ENCODE results near the gene KIFC1. TPM values are rescaled to one million over a fixed set of nuclear protein-coding genes. Genes with fewer than 3 reads are reported as not detected.

The KIFC1 gene
- total and polyA plus RNA-seq, 9 of the 15 experiments (the other 6 are each of a cell fraction or from before 2014, with no cell fraction given) = 1.3 to 95.2 (median 76.9) TPM

DNA sequence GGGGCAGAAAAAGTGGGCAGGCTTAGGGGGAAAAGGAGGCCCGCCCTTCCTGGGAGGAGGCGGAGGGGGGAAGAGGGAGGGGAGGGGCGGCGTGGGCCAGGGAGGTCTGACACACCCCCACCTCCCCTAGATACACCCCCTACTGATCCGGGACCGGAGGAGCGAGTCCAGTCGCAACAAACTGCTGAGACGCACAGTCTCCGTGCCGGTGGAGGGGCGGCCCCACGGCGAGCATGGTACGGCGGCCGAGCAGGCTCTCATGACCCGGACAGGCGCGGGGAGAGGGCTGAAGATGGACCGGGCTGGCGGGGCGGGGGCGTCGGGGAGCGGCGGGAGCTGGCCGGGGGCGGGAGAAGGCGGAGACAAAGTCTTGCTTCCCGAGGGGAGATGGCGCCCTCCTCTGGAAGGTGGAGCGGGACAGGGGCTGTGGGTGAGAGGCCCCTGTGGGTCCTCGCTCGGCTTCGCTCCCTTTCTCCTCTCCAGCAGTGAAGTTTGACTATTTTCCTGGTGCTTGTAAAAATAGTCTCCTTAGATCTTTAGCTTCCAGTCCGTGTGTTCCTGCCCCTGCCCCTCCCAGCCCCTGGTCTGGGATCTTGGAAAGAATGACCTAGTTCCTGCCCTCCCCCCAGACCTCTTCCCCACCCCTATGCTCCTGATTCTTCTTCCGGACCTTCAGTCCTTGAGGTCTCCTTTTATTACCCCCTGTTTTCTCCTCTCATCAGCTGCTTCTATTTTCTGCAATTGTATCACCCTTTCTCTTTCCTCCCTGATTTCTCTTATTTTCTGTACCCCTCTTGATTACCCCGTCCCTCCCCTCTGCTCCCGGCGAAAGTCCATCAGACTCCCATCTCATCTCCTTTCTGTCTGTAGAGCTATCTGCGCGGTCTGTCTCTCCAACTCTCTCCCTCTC lies 34.3 kb downstream of the KIFC1 start (continued):
- TF ChIP-seq CCAR2 (IDR thresholded peaks at IDR 0.05; ENCODE audit: low read depth, low read length) = no peak
- TF ChIP-seq, protein P1, sequence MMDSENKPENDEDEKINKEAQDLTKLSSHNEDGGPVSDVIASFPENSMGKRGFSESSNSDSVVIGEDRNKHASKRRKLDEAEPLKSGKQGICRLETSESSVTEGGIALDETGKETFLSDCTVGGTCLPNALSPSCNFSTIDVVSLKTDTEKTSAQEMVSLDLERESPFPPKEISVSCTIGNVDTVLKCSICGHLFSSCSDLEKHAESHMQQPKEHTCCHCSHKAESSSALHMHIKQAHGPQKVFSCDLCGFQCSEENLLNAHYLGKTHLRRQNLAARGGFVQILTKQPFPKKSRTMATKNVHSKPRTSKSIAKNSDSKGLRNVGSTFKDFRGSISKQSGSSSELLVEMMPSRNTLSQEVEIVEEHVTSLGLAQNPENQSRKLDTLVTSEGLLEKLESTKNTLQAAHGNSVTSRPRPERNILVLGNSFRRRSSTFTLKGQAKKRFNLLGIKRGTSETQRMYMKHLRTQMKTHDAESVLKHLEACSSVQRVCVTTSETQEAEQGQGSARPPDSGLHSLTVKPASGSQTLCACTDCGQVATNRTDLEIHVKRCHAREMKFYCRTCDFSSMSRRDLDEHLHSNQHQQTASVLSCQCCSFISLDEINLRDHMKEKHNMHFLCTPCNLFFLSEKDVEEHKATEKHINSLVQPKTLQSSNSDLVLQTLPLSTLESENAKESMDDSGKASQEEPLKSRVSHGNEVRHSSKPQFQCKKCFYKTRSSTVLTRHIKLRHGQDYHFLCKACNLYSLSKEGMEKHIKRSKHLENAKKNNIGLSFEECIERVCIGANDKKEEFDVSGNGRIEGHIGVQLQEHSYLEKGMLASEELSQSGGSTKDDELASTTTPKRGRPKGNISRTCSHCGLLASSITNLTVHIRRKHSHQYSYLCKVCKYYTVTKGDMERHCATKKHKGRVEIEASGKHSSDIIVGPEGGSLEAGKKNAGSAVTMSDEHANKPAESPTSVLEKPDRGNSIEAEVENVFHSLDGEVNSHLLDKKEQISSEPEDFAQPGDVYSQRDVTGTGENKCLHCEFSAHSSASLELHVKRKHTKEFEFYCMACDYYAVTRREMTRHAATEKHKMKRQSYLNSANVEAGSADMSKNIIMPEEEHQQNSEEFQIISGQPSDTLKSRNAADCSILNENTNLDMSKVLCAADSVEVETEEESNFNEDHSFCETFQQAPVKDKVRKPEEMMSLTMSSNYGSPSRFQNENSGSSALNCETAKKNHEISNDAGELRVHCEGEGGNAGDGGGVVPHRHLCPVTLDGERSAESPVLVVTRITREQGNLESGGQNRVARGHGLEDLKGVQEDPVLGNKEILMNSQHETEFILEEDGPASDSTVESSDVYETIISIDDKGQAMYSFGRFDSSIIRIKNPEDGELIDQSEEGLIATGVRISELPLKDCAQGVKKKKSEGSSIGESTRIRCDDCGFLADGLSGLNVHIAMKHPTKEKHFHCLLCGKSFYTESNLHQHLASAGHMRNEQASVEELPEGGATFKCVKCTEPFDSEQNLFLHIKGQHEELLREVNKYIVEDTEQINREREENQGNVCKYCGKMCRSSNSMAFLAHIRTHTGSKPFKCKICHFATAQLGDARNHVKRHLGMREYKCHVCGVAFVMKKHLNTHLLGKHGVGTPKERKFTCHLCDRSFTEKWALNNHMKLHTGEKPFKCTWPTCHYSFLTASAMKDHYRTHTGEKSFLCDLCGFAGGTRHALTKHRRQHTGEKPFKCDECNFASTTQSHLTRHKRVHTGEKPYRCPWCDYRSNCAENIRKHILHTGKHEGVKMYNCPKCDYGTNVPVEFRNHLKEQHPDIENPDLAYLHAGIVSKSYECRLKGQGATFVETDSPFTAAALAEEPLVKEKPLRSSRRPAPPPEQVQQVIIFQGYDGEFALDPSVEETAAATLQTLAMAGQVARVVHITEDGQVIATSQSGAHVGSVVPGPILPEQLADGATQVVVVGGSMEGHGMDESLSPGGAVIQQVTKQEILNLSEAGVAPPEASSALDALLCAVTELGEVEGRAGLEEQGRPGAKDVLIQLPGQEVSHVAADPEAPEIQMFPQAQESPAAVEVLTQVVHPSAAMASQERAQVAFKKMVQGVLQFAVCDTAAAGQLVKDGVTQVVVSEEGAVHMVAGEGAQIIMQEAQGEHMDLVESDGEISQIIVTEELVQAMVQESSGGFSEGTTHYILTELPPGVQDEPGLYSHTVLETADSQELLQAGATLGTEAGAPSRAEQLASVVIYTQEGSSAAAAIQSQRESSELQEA (IDR thresholded peaks at IDR 0.05; ENCODE audit: low read depth) = peak; percentile 93
- TF ChIP-seq, protein P2, sequence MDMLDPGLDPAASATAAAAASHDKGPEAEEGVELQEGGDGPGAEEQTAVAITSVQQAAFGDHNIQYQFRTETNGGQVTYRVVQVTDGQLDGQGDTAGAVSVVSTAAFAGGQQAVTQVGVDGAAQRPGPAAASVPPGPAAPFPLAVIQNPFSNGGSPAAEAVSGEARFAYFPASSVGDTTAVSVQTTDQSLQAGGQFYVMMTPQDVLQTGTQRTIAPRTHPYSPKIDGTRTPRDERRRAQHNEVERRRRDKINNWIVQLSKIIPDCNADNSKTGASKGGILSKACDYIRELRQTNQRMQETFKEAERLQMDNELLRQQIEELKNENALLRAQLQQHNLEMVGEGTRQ (CRISPR knock-in tag; IDR thresholded peaks at IDR 0.05) = no peak
- peak; percentile 59; the same call in 1 of the 2 replicates for TF ChIP-seq MXI1 (IDR thresholded peaks at IDR 0.05; ENCODE audit: low read depth, low read length)
- 0 out of 2 replicates have a peak, but pooled peaks have one; percentile 6 for TF ChIP-seq PML (IDR thresholded peaks at IDR 0.05; ENCODE audit: low read length)
- no peak for TF ChIP-seq MECOM (CRISPR knock-in tag; IDR thresholded peaks at IDR 0.05)
- TF ChIP-seq ARNT (IDR thresholded peaks at IDR 0.05) = no peak
- no peak for TF ChIP-seq MAFK (IDR thresholded peaks at IDR 0.05; ENCODE audit: low read length)
- TF ChIP-seq HNRNPL (IDR thresholded peaks at IDR 0.05; ENCODE audit: low read depth, low read length) = no peak
- no peak for TF ChIP-seq BRCA1 (IDR thresholded peaks at IDR 0.05)
- no peak for TF ChIP-seq BRCA1 (CRISPR knock-in tag; IDR thresholded peaks at IDR 0.05)
- TF ChIP-seq, protein P3, sequence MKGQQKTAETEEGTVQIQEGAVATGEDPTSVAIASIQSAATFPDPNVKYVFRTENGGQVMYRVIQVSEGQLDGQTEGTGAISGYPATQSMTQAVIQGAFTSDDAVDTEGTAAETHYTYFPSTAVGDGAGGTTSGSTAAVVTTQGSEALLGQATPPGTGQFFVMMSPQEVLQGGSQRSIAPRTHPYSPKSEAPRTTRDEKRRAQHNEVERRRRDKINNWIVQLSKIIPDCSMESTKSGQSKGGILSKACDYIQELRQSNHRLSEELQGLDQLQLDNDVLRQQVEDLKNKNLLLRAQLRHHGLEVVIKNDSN (CRISPR knock-in tag; IDR thresholded peaks at IDR 0.05) = 0 out of 2 replicates have a peak, but pooled peaks have one; percentile 33
- peak; percentile 15 for TF ChIP-seq BRD9 (IDR thresholded peaks at IDR 0.05; ENCODE audit: low read depth, partially characterized antibody)
- TF ChIP-seq GTF2E2 (tag; IDR thresholded peaks at IDR 0.05) = 0 out of 2 replicates have a peak, but pooled peaks have one; percentile 65
- TF ChIP-seq, protein P4, sequence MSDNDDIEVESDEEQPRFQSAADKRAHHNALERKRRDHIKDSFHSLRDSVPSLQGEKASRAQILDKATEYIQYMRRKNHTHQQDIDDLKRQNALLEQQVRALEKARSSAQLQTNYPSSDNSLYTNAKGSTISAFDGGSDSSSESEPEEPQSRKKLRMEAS (CRISPR knock-in tag; IDR thresholded peaks at IDR 0.05) = peak; percentile 99
- TF ChIP-seq SAFB (IDR thresholded peaks at IDR 0.05; ENCODE audit: borderline replicate concordance, low read depth, low read length) = no peak
- TF ChIP-seq BHLHE40 (IDR thresholded peaks at IDR 0.05; ENCODE audit: low read length) = no peak
- no peak for TF ChIP-seq RBM17 (IDR thresholded peaks at IDR 0.05; ENCODE audit: borderline replicate concordance, low read depth, low read length)
- TF ChIP-seq HNRNPUL1 (IDR thresholded peaks at IDR 0.05; ENCODE audit: low read length) = no peak
